Measurements from ENCODE around the gene CDC42BPA.

The CDC42BPA gene

GRCh38 chr1:226987623-226988333 lies 330.5 kb downstream of the CDC42BPA start:
- DNase-seq = no peak

GRCh38 chr1:226987179-226987536 lies 331.1 kb downstream of the CDC42BPA start:
- DNase-seq = no peak

- DNase-seq = no peak
Measured at GRCh38 chr1:226986496-226987178, 331.7 kb downstream of the CDC42BPA start.

GRCh38 chr1:226985839-226986463 lies 332.3 kb downstream of the CDC42BPA start:
- no peak for DNase-seq

GRCh38 chr1:226985239-226985838 lies 333.0 kb downstream of the CDC42BPA start:
- no peak for DNase-seq

GRCh38 chr1:226984521-226985238 lies 333.6 kb downstream of the CDC42BPA start:
- DNase-seq = no peak

- no peak for DNase-seq
Measured at GRCh38 chr1:226983992-226984364, 334.3 kb downstream of the CDC42BPA start.

- no peak for DNase-seq
Measured at GRCh38 chr1:226983247-226983991, 334.9 kb downstream of the CDC42BPA start.

- DNase-seq = no peak
Measured at GRCh38 chr1:226982451-226983177, 335.7 kb downstream of the CDC42BPA start.

- no peak for DNase-seq
Measured at GRCh38 chr1:226981838-226982237, 336.5 kb downstream of the CDC42BPA start.

- no peak for DNase-seq
Measured at GRCh38 chr1:226981386-226981817, 336.9 kb downstream of the CDC42BPA start.

- DNase-seq = no peak
Measured at GRCh38 chr1:226980565-226981385, 337.5 kb downstream of the CDC42BPA start.

- no peak for DNase-seq
Measured at GRCh38 chr1:226980122-226980560, 338.2 kb downstream of the CDC42BPA start.

GRCh38 chr1:226979517-226980121 lies 338.7 kb downstream of the CDC42BPA start:
- no peak for DNase-seq

- no peak for DNase-seq
Measured at GRCh38 chr1:226979115-226979516, 339.2 kb downstream of the CDC42BPA start.

GRCh38 chr1:226978432-226979114 lies 339.7 kb downstream of the CDC42BPA start:
- no peak for DNase-seq

- no peak for DNase-seq
Measured at GRCh38 chr1:226977643-226978431, 340.5 kb downstream of the CDC42BPA start.

GRCh38 chr1:226976978-226977642 lies 341.2 kb downstream of the CDC42BPA start:
- no peak for DNase-seq
